SHP77 treated with DMSO at 0.1 percent for 48 hours (cell line): ENCODE results near the gene ODAD3.
"Not testable (repeated sequence)": the region's sequence is repeated elsewhere in the genome, so short reads cannot be mapped to it uniquely, and the experiment has no call there.

ENCODE experiments used
- DNase-seq: peaks from one replicate; lab custom pipeline; 2025; lab: John Stamatoyannopoulos, UW

The ODAD3 gene

DNA sequence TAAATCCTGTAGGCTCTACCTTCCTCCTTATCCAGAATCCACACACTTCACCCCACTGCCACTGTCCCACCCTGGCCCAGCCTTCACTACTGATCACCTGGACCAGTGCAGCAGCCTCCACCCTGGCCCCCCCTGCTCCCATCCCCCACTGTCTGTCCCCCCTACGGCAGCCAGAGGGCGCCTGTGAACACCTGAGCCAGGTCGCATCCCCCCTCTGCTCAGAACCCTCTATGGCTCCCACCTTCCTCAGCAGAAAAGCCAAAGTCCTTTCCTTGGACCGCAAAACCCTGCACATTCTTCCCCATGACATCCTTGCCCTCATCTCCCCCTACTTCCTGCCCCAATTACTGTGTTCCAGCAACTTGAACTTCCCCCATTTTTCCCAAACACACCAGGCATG lies 25.3 kb upstream of the ODAD3 start:
- no peak for DNase-seq

DNA sequence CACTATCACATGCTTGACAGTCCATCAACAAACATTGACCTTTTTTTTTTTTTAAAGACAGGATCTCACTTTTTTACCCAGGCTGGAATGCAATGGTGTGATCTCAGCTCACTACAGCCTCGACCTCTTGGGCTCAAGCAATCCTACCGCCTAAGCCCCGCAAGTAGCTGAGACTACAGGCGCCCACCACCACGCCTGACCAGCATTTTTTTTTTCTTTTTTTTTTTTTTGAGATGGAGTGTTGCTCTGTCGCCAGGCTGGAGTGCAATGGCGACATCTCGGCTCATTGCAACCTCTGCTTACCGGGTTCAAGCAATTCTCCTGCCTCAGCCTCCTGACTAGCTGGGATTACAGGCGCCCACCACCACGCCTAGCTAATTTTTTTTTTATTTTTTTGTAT lies 24.0 kb upstream of the ODAD3 start:
- DNase-seq, result not testable (repeated sequence)

DNA sequence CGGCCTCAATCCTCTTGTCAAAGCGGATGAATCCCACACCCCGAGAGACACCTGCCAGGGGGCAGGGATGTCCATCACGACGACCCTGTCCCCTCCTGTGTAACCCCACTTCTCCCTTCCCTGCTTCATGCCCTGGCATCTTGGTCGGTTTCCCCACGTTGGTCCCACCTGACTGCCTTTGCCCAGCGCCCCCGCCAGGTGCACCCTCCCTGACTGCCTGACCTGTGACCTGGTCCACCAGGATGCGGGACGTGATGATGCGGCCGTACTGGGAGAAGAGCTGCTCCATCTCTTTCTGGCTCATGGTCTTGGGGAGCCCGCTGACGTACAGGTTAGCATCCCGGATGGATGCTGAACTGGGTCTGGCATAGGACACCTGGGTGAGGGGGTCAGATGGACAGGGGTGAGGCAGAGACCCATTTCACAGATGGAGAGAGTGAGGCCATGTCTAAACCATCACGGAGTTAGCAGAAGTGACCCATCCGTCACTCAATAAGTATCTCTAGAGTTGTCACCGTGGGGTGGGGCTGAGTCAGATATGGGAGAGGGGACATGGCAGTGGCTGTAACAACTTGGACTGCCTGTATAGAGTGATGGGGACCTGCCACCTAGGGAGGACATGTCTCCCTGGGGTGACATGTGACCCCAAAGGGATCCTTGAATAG lies 23.4 kb upstream of the ODAD3 start:
- no peak for DNase-seq

DNA sequence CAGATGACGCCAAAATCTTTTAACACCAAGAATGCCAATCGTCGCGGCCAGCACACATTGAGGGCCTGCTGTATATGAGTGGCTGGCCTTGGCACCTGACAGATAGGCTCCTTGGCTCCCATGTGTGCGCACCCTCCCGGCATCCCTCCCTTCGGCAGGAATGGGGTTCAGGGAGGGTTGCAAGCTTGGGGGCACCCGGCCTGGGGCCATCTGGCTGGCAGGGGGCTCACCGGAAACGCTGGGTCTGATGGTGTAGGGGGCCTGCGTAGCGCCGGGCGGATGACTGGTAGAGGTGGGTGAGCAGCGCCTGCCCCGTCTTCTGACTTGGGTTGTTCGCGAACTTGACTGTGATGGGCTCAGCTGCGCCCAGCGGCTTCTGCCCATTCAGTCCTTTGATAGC lies 22.9 kb upstream of the ODAD3 start:
- DNase-seq, result no peak

DNA sequence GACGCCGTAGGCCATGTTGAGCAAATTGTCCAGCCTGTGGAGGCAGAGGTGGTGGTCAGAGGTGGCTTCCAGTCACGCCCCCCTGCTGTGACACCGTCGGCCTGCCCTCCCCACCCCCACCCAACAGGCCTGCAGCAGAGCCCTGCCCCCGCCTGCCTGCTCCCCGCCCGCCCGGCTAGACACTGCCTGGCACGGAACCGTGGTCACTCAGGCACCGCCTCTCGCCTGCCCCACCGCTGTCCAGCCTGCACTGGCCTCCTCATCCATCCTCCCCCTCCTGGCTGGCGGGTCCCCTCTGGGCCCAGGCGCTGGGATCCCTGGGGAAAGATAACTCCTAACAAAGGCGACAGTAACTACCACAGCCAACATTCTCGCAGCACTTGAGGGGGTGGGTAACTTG lies 22.2 kb upstream of the ODAD3 start:
- DNase-seq, result no peak

DNA sequence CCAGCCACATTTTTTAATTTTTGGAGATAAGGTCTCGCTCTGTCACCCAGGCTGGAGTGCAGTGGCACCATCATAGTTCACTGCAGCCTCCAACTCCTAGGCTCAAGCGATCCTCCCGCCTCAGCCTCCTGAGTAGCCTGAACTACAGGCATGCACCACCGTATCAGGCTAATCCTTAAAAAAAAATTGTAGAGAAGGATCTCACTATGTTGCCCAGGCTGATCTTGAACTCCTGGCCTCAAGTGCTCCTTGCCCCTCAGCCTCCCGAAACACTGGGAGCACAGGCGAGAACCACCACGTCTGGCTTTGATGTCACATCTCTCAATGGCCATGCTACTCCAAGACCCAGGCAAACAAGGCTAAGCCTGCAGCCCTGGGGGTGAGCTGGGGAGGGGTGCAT lies 21.7 kb upstream of the ODAD3 start:
- DNase-seq, result no peak

DNA sequence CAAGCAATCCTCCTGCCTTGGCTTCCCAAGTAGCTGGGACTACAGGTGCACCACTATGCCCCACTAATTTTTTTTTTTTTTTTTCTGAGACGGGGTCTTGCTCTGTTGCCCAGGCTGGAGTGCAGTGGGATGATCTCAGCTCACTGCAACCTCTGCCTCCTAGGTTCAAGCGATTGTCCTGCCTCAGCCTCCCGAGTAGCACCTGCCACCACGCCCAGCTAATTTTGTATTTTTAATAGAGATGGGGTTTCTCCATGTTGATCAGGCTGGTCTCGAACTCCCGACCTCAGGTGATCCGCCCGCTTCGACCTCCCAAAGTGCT lies 20.3 kb upstream of the ODAD3 start:
- DNase-seq, result not testable (repeated sequence)

DNA sequence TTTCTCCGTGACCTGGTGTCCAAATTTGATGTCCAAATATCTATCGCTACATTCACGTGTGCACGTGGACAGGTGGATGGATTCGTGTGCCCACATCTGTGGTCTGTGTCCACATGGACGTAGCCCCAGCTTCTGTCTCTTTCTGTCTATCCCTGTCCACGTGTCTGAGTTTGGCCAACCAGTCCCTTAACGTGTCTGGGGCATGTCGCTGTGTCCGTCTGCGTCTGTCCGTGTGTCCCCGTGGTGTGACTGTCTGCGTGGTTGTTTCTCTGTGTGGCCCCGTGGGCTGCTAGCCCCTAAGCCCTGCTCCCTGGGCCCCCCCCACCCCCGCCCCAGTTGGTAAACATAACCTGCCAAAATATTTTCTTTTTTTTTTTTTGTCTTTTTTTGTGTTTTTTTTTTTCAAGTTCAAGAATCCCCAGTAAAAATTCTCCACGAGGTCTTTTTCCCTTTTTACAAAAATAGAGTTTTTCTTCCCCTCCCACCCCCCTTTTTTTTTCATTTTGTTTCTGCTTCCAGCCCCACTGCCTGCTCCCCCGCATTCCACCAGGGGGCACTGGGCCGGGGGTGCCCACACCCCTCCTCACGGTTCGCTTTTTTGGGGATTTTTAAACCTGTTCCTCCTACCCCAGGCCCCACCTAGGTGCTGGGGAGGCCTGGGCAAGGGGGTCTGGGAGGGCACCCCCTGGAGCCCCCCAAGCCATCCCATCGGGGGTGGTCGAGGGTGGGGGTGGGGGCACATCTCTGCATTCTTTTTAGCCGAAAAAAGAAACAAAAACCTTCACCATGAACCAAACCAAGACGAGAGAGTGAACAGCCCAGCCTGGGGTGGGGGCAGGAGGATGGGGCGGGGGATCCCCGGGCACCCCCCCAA lies 18.8 kb upstream of the ODAD3 start:
- DNase-seq, result no peak

DNA sequence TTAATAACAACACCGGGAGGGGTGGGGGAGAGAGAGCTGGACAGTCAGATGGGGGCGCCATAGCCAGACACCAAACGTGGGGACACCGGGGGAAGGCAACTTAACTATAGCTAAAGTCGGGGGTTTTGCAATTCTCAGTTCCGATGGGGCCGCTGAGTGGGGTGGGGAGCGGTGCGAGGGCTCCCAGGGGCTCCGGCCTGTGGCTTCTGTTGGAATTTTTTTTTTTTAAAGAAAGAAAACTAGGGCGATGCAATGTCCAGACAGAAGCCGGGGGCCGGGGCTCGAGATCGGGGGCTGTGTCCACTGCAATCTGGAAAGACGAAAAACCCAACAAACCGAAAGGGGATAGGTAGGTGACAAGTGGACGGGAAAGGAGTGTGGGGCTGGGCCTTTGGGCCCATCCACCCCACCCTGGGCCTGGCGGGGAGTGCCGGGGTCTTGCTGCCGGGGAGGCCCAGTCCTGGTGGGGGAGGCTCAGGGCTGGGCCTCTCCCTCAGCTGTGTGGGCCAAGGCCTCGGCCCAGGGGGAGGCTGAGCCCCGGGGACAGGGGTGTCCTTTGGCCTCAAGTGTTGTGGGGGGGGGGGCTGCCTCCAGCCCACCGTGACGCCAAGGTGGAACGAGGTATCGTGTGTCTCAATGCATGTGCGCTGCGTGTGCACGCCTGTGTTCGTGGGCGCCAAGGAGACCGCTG lies 17.8 kb upstream of the ODAD3 start:
- no peak for DNase-seq

DNA sequence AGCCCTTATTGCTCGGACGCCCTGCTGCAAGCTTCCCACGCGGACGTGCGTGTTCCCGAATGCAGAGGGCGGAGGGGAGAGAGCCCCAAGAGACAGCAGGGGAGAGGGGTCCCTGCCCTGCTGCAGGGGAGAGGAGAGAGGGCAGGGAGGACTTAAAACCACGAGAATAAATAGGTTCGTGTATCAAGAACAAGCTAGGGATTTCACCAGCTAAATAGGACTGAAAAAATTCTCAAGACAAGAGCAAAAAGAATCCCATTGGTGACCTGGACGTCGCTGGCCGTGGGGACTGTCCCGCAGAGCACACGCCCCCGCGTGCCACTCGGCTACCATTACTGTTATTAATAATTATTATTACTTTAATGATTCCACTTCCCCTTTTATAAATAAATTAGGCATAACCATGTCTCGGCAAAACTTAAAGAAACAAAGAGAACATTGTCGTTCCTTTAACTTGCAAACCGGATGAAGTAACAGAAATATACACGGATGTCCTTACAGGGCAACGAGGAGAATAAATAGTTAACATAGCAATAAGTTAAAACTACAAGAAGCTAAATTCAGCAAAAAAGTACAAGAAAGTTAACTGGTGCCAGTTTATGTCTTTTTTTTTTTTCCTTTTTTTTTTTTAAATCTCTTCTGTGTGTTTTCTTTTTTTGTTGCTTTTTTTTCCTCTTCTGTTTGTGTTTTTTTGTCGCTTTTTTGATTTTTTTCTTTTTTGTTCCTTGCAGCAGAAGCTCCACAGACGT lies 17.1 kb upstream of the ODAD3 start:
- no peak for DNase-seq

DNA sequence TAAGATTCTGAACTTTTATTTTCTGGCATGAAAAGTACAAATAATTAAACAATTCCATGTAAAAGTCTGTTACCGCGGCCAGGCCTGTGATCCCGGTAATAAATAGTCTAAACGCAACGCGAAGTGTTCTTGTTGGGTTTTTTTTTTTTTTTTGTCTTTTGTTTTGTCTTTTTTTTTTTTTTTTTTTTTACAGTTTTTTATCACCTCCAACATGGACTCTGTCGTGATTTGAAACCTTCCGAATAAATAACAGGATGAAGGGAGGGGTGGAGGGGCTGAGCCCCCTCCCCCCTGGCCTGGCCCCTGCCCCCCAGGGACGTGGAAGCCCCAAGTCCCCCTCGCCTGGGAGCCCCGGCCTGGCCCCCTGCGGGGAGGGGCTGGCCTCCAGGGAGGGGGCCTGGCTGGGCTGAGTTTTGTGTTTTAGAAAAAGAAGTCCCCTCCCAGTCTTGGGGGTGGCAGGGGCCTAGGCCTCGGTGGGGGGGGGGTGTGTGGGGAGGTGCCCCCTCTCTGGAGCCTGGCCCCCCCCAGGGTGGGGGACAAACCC lies 16.5 kb upstream of the ODAD3 start:
- no peak for DNase-seq

DNA sequence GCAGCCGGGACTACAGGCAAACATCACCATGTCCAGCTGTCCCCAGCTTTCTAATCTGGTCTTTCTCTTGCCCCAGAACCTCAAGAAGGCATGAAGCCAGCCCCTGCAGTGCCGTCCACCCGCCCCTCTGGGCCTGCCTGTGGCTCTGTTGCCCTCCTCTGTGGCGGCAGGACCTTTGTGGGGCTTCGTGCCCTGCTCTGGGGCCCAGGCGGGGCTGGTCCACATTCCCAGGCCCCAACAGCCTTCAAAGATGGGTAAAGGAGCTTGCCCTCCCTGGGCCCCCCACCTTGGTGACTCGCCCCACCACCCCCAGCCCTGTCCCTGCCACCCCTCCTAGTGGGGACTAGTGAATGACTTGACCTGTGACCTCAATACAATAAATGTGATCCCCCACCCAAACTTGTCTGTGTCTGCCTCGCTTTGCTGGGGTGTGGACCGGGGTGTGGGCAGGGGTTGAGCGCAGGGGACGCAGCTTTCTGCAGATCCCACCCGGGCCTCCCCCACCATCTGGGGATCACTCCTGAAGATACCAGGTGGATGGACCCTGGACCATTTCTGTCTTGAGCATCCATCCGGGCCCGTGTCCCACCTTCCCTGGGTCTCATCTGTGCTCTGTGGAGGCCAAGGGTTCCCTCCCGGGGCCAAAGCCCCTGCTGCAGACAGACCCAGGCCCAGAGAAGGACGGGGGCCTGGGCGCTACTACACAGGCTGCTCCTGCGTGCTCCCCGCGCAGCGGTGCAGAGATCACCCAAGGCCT lies 15.8 kb upstream of the ODAD3 start:
- no peak for DNase-seq

DNA sequence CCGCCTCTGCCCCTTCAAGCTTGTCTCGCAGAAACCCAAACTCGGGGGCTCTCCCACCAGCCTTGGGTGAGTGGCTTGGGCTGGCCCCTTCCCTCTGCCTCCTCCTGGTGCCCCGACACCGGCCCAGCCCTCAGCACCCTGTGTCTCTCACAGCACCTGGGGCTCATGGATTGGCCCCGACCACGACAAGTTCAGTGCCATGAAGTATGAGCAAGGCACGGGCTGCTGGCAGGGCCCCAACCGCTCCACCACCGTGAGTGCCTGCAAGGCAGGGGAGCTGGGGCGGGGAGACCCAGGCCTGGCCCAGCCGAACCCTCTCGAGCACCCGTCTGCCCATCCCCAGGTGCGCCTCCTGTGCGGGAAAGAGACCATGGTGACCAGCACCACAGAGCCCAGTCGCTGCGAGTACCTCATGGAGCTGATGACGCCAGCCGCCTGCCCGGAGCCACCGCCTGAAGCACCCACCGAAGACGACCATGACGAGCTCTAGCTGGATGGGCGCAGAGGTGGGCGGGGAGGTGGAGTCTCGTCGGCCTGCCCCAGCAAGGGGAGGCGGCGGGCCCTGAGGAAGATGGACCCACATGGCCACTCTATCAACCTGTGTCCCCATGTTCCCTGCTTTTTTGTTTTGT lies 14.1 kb upstream of the ODAD3 start:
- no peak for DNase-seq

DNA sequence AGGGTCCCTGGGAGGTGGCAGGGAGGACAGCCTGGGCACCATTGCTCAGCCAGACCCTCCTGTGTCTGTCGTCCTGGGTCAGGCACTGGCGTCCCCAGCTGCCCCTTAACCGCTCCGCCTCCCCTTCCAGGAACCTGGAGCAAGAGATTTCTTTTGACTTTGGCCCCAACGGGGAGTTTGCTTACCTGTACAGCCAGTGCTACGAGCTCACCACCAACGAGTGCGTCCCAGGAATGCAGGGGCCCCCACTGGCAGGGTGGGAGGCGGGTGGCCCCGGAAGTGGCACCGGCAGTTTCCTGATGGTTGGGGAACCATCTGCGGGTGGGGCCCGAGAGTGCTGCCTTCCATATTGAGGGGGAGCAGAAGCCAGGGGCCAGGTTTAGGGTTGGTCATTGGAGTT lies 13.5 kb upstream of the ODAD3 start:
- DNase-seq, result no peak

DNA sequence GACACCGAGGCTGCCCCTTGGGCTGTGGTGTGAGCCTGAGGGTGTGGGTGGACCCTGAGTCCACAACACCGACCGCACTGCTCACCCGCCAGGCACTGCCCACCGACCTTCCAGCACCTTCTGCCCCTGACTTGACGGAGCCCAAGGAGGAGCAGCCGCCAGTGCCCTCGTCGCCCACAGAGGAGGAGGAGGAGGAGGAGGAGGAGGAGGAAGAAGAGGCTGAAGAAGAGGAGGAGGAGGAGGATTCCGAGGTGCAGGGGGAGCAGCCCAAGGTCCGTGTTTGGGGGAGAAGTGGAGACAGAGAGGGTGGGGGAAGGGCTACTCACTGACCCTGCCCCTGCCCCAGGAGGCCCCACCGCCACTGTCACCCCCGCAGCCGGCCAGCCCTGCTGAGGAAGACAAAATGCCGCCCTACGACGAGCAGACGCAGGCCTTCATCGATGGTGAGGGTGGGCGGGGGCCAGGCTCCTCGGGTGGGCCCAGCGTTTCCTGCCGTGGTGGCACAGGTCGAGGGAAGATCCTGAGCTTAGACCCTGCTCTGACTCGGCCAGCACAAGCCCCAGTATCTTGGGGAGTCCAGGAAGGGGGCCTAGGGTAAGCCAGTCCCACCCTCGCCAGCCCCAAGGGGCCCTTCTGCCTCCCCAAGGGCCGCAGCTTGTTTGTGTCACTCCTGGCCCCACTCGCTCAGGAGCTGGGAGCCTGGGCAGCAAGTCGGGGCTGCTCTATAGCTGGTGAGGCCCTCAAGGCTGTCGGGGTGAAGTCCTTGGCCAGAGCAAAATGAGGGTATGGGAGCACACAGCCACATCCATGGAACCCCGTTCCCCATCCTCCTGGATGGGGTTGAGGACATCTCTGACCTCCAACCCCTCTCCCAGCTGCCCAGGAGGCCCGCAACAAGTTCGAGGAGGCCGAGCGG lies 12.7 kb upstream of the ODAD3 start:
- no peak for DNase-seq

DNA sequence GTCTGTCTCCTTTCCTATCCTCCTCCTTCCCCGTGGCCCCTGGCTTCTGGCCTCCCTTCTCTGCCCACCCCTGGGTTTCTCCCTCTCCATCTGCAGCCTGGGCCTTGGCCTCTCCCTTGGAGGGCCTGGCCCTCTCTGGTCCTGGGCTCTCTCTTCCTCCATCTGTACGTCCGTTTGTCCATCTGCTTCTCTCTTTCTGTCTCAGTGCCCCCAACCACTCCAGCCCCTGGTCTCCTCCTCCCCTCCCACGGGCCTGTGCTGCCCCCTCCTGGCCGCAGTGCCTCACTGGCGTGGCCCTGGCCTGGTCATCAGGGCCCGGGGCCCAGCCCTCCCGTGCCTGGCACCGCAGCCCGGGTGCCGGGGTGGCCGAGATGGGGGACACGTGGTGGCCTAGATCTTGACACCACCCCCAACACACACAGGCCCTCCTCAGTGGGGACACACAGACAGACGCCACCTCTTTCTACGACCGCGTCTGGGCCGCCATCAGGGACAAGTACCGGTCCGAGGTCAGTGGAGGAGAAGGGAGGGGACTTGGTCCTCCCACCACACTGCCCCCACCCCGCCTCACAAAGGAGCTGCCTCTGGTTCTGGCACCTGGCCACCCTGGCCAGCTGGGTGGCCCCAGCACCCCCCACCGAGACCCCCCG lies 11.9 kb upstream of the ODAD3 start:
- DNase-seq, result no peak

DNA sequence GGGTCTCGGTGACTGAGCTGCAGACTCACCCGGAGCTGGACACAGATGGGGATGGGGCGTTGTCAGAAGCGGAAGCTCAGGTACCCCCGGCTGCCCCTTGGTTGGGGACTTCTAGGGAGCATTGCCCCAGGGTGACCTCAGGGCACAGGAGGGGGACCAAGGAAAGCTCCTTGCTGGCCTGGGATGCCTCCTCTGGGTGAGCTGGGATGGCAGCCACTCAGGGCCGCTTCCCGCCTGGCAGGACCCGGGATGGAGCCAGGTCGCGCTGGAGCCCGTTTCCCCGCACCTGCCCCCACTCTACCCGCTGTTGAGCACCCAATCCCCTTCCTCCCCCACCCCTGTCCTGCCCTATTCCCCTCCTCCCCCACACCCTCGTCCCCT lies 11.3 kb upstream of the ODAD3 start:
- no peak for DNase-seq

DNA sequence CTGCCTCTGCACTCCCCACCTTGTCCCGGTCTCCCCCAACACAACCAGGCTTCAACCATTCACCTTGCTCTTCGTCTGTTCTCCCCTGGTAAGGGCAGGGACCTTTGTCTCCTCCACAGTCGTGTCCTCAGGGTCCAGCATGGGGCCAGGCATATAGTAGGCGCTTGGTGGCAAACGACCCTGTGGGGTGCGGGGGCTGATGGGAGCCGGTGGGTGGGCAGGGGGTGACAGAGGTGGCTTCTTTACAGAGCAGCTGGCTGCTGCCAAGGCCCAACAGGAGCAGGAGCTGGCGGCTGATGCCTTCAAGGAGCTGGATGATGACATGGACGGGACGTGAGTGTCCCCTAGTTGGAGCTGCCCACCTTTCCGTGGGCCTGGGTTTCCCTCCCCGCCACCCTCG lies 10.2 kb upstream of the ODAD3 start:
- DNase-seq, result no peak

DNA sequence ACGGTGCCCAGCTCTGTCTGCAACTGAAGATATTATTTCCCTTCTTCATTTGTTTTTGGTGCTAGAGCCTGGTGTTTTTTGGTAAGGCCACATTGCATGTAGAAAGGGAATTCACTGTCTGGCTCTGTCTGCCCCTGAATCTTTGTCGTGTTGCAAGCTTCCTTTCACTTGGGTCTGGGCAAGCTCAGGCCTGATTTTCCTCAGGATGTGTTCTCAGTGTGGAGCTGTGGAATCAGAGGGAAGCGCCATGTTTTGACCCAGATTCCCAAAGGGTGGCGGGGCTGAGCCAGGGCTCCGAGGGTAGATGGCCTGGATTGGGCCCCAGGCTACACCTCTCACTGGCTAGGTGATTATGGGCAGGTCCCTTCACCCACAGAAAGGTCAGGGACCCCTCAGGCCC lies 9.1 kb upstream of the ODAD3 start:
- no peak for DNase-seq
